HFFc6 (cell line): Measurements from ENCODE around the gene KNL1. TPM values are rescaled to one million over a fixed set of nuclear protein-coding genes. Genes with fewer than 3 reads are reported as not detected.
"Not testable (repeated sequence)": the region's sequence is repeated elsewhere in the genome, so short reads cannot be mapped to it uniquely, and the experiment has no call there.

Experiments used
- DNase-seq: peaks from one replicate; pipeline ENCODE4 v3.0.0-alpha.2; 2018
- H3K27ac Mint-ChIP-seq: 2 replicates; pipeline ENCODE4 v1.8.0; 2020; ENCODE audit warnings: mild to moderate bottlenecking, mixed read lengths
- H3K27me3 Mint-ChIP-seq: 2 replicates; pipeline ENCODE4 v1.8.0; 2021; ENCODE audit warnings: mild to moderate bottlenecking, moderate library complexity, mixed read lengths; ENCODE audit not compliant: insufficient read depth
- H3K36me3 Mint-ChIP-seq: 2 replicates; pipeline ENCODE4 v1.8.0; 2021; ENCODE audit warnings: low read depth, mixed read lengths
- H3K4me1 Mint-ChIP-seq: 2 replicates; pipeline ENCODE4 v1.8.0; 2020; ENCODE audit warnings: low read depth, mixed read lengths
- H3K4me3 Mint-ChIP-seq: 2 replicates; pipeline ENCODE4 v1.8.0; 2020; ENCODE audit warnings: mild to moderate bottlenecking, moderate library complexity, mixed read lengths
- H3K9me3 Mint-ChIP-seq: 2 replicates; pipeline ENCODE4 v1.8.0; 2020; ENCODE audit warnings: mild to moderate bottlenecking, mixed read lengths
- CTCF ChIP-seq: fragments of 200-600 bp; sonication (generic); IDR thresholded peaks from 2 replicates; pipeline ENCODE4 v1.5.0; 2021; ENCODE audit warnings: antibody characterized with exemption, mild to moderate bottlenecking
- total RNA-seq, 6 experiments: library from RNA; stranded (reverse); fragmentation: NEBNext Ultra II Directional; extraction: Animal tissue kit (Norgen Biotek cat#: 25700); gene quantifications; 2 replicates in 1 of 6; 3 replicates in 5 of 6; pipeline ENCODE4 v1.2.3, GENCODE V29; 2021

KNL1 gene
- total RNA-seq, 6 experiments from 2014 or later: 8.9 to 26.8 (median 20.0) TPM

- H3K27ac Mint-ChIP-seq: peak within 1 kb of the TSS; percentile 96
- H3K4me3 Mint-ChIP-seq: peak within 1 kb of the TSS; percentile 97
- H3K4me1 Mint-ChIP-seq: peaks cover 29% of the 10 kb centered on the region
- peaks cover 6% of the 10 kb centered on the region for H3K27me3 Mint-ChIP-seq
- H3K36me3 Mint-ChIP-seq: peaks cover 2% of the 10 kb centered on the region; the same call in 1 of the 2 replicates
- no peaks in the 10 kb centered on the region for H3K9me3 Mint-ChIP-seq
- DNase-seq: peak; percentile 88
- no peak for TF ChIP-seq CTCF
Measured at GRCh38 chr15:40569129-40569953, 24.7 kb upstream of the KNL1 start, which contains the start of gene RPUSD2. RPUSD2 (plus strand) TSS chr15:40569299; CDS start chr15:40569338, 39 bp downstream.

- H3K27me3 Mint-ChIP-seq: no peaks in the 10 kb centered on the region; the same call in 1 of the 2 replicates
- DNase-seq: no peak
- no peak overlapping the region for H3K27ac Mint-ChIP-seq
- H3K36me3 Mint-ChIP-seq: peaks cover 8% of the 10 kb centered on the region; the same call in 1 of the 2 replicates
- TF ChIP-seq CTCF: no peak
- no peaks in the 10 kb centered on the region for H3K9me3 Mint-ChIP-seq
- no peak overlapping the region for H3K4me3 Mint-ChIP-seq
- peaks cover 7% of the 10 kb centered on the region for H3K4me1 Mint-ChIP-seq
Measured at GRCh38 chr15:40575113-40575512, 18.9 kb upstream of the KNL1 start.

- not testable (repeated sequence) for H3K4me1 Mint-ChIP-seq
- H3K36me3 Mint-ChIP-seq: peaks cover 12% of the 10 kb centered on the region; the same call in 1 of the 2 replicates
Measured at GRCh38 chr15:40576914-40577313, 17.1 kb upstream of the KNL1 start.

GRCh38 chr15:40578892-40579291 is 15.2 kb upstream of the KNL1 start:
- no peak for DNase-seq
- Mint-ChIP-seq H3K36me3 (peaks cover 12% of the 10 kb centered on the region; the same call in 1 of the 2 replicates), H3K4me3 (no peak overlapping the region), H3K27ac (no peak overlapping the region), H3K9me3 (peaks cover 5% of the 10 kb centered on the region; the same call in 1 of the 2 replicates), H3K4me1 (no peaks in the 10 kb centered on the region), H3K27me3 (no peaks in the 10 kb centered on the region)
- TF ChIP-seq CTCF: no peak

More at GRCh38 chr15:40576914-40577313, 17.1 kb upstream of the KNL1 start:
- H3K27ac Mint-ChIP-seq, H3K27me3 Mint-ChIP-seq, H3K4me3 Mint-ChIP-seq, H3K9me3 Mint-ChIP-seq, DNase-seq: not testable (repeated sequence)

GRCh38 chr15:40581796-40582195 is 12.3 kb upstream of the KNL1 start:
- DNase-seq, H3K36me3 Mint-ChIP-seq, H3K27me3 Mint-ChIP-seq, H3K27ac Mint-ChIP-seq, H3K4me3 Mint-ChIP-seq, H3K9me3 Mint-ChIP-seq, H3K4me1 Mint-ChIP-seq: not testable (repeated sequence)

- no peak overlapping the region for H3K27ac Mint-ChIP-seq
Measured at GRCh38 chr15:40582726-40583246, 11.3 kb upstream of the KNL1 start.

More at GRCh38 chr15:40582726-40583246, 11.3 kb upstream of the KNL1 start:
- H3K36me3 Mint-ChIP-seq: peaks cover 8% of the 10 kb centered on the region; the same call in 1 of the 2 replicates
- H3K4me3 Mint-ChIP-seq: peak overlapping the region; percentile 9; the same call in 1 of the 2 replicates
- no peak for TF ChIP-seq CTCF
- peaks cover 2% of the 10 kb centered on the region; the same call in 1 of the 2 replicates for H3K27me3 Mint-ChIP-seq
- DNase-seq: no peak
- H3K4me1 Mint-ChIP-seq: no peaks in the 10 kb centered on the region
- H3K9me3 Mint-ChIP-seq: peaks cover 5% of the 10 kb centered on the region; the same call in 1 of the 2 replicates
